HG03520 (cell line): ENCODE data around the gene GTSE1.
"Not testable (repeated sequence)": the region's sequence is repeated elsewhere in the genome, so short reads cannot be mapped to it uniquely, and the experiment has no call there.

Experiments
- ATAC-seq: cut with Tn5 transposase; IDR thresholded peaks from one replicate; pipeline ENCODE4 v1.9.1; 2021; ENCODE audit warnings: mild to moderate bottlenecking, moderate library complexity; ENCODE audit not compliant: unreplicated experiment

The GTSE1 gene, protein sequence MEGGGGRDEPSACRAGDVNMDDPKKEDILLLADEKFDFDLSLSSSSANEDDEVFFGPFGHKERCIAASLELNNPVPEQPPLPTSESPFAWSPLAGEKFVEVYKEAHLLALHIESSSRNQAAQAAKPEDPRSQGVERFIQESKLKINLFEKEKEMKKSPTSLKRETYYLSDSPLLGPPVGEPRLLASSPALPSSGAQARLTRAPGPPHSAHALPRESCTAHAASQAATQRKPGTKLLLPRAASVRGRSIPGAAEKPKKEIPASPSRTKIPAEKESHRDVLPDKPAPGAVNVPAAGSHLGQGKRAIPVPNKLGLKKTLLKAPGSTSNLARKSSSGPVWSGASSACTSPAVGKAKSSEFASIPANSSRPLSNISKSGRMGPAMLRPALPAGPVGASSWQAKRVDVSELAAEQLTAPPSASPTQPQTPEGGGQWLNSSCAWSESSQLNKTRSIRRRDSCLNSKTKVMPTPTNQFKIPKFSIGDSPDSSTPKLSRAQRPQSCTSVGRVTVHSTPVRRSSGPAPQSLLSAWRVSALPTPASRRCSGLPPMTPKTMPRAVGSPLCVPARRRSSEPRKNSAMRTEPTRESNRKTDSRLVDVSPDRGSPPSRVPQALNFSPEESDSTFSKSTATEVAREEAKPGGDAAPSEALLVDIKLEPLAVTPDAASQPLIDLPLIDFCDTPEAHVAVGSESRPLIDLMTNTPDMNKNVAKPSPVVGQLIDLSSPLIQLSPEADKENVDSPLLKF

DNA sequence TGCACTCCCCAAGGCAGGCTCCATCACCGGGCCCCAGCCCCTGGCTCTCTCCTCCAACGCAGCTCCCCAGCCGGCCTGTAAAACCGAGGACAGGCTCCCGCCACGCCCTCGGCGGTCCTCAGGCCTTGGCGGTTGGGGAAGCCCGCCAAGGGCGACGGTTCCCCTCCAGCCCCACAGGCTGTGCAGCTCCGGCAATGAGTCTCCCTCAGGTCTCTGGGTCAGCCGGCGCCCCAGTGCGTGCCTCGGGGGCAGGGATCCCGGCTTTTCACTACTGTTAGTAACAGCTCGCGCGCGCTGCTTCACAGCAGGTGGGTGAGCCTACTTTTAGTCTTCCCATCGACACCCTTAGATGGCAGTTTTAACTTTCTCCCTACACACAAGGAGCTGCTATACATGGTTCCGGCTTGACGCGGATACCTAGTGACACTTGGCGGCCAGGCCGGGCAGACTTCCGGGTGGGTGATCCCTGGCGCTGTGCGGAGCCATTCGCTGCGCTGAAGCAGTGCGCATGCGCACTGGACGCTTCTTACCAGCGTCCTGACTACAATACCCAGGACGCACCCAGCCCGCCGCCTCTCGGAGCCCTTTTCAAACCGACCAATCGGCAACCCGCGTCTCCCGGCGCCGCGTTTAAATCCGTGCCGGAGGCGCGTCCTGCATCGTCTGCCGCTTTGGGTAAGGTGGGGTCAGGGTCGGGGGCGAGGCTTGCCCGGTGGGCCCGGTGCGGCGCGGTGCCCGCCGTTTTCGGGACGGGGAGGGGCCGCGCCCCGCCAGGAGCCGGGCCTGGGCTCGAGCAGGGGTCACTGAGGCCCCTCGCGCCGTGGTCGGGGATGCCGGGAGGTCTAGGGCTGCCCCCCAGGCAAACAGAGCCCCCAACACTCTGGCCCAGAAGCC, at the start of gene GTSE1:
TSS of gene GTSE1 (plus strand) at position 614 of the 894 bp plus-strand sequence. CDS start 531 bp downstream, outside the sequence.
- peak; percentile 79 for ATAC-seq

DNA sequence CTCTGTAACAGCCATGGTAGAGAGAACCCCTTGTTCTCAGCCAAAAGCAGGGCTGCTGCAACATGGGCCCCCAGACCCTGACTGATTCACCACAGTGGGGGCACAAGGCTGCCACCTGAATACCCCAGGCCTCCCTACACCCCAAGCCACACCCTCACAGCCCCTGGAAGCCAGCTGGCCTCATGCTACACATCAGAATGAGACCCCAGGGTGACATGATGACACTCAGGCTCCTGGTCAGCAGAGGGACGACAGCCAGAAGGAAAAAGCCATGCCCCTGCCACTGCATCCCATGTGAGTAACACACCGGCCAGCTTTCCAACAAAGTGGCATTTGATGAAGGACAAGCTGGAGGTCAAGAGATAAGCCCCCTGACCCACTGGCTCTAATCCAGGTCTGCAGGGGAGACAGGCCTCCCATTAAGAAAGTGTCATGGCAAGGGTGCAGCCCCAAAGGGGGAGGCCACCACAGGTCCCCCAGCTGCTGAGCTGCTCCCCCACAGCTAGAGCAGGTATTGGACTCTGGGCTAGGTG, 49.2 kb upstream of the GTSE1 start:
- ATAC-seq = no peak

DNA sequence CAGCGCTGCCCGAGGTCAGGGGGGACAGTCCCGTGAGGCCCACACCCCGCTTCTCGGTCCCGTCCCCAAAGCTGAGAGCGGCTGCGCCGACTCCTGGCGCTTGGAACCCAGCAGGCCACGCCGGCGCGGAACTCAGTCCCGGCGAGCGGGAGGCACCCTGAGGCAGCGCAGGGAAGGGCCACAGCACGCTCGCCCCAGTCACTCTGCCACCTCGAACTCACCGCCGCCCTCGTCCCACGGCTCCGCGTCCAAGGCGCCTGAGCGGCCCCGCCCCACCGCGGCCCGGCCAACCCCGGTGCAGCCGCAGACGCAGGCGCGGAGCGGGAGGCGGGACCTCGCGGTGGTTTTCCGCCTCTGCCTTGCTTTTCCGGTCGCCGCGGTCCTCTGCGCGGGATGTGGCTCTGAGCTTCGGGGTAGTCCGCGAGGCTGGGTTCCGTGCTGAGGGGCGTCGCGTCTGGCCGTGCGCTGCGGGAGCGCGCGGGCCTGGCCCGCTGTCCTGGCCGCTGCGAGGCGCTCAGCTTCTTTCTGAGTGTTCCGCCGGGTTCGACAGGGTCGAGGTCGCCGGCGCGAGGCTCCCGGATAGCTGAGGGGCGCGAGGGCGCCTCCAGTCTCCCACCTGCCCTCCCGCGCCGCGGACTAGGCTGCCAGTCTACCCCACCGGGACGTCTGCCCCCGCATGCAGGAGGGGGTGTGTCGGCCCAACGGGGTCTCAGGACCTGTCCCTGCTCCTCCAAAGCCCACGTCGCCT, 46.5 kb upstream of the GTSE1 start, which contains the start of gene CDPF1:
TSS of gene CDPF1 (minus strand) at position 259 of the 748 bp plus-strand sequence. CDS start 2,009 bp downstream, outside the sequence.
- ATAC-seq = peak; percentile 71

DNA sequence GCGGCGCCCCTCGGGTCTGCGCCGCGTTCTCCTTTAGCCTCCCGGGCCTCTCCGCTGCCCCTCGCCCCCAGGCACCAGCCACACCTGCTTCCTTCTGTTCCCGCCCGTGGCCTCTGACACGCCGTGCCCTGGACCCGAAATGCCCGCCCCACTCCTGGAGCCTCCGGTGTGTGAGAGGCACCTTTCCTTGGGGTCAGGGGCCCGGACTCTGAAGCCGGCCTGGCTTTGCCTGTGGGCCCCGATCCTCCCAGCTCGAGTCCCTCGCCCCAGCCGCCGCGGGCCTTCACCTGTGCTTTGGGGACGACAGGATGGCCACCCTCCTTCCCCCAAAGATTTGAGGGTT, 45.9 kb upstream of the GTSE1 start:
- ATAC-seq = no peak

DNA sequence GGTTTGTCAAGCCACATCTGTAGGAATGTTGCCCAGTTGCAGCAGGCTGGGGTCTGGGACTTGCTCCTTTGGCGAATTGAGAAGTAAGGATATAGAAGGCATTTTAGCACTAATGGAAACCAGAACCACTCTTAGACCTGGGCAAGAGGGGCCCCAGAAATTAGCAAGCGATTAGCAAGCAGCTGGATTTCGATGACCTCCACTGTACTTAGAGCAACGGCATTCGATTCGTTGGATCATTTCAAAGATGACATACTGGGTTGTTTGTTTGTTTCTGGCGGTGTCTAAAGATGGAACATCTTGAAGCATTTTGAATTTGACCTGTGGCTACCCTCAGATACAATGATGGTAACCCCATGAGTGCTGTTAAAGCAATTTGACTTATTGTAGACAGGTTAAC, 45.4 kb upstream of the GTSE1 start:
- no peak for ATAC-seq

DNA sequence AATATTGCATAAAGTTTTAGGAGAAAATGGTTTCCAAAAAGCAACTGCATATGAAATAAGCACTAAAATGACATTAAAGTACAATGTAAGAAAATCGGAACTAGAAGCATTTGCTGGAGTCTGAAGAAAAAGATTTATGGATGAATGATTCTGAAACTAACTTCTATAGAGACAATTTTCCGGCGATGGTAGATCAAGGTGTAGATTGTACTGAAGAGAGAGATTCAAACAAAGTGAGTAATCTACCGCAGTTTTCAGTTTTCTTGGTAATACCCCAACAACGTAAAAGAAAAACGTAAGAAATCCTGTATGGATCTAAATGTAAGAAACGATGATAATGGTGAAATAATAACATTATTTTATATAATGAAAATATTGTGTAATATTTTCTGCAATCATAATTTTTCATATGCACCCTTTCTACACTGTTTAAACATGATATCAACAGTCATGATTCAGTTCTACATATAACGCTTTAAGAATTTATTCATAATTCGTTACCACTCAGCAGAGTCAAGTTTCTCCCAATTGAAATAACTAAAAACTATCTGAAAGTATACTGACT, 44.8 kb upstream of the GTSE1 start:
- ATAC-seq = no peak

DNA sequence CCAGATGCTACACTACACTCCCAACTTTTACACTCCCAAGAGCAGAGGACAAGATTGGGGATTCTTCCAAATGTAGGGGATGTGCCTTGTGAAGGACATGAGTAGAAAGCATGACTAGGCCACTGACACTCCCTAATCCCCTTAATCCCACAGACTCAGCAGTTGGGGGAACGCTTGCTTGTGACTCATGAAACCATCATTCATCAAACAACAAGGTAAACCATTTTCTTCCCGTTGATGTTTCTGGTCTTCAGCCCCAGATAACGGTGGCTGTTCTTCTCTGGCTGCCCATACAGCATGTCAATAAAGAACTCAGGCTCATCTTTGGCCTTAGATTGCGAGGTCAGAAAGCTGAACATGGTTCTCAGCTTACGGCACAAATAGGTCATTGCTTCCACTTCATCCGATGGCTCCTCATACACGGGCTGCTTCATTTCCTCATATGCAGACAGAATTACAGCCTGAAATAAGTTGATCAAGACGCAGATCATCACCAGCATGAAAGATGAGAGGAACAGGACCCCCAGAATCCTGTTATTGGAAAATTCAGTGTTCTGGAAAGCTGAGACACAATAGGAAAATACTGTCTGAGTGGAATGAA, 40.2 kb upstream of the GTSE1 start:
- ATAC-seq = no peak

DNA sequence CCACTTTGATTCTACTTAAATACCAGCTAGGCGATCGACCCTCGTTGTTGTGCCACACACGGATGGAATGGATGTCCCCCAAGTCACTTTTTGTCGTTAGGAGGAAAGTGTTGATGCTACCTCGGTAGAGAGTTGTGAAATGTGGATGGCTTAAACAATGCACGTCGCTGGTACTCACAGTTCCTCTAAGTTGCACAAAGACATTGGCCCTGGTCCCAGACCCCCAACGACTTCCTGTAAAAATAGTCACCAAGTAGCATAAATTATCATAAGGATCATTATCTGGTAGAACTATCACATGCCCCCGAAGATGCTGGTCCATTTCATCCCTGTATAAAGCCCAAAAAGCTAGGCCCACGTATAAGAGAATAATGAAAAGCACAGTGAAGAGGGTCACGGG, 37.3 kb upstream of the GTSE1 start:
- ATAC-seq = no peak

DNA sequence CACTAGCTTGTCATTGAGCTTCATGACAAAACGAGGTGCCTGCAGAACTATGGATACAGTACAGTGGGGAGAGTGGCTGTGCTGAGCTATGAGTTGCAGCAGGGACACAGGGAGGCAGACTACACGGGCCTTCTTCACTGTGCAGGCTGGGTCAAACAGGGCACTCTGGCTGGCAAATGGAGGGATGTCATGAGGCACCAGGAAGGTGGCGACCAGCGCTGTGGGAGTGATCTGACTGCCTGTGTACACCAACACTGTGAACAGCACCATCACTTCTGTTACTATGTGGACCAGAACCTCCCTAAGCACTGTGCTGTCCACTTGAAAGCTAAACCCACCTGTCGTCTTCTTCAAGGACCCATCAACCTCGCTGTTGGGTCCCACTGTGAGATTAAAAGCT, 36.6 kb upstream of the GTSE1 start:
- no peak for ATAC-seq

DNA sequence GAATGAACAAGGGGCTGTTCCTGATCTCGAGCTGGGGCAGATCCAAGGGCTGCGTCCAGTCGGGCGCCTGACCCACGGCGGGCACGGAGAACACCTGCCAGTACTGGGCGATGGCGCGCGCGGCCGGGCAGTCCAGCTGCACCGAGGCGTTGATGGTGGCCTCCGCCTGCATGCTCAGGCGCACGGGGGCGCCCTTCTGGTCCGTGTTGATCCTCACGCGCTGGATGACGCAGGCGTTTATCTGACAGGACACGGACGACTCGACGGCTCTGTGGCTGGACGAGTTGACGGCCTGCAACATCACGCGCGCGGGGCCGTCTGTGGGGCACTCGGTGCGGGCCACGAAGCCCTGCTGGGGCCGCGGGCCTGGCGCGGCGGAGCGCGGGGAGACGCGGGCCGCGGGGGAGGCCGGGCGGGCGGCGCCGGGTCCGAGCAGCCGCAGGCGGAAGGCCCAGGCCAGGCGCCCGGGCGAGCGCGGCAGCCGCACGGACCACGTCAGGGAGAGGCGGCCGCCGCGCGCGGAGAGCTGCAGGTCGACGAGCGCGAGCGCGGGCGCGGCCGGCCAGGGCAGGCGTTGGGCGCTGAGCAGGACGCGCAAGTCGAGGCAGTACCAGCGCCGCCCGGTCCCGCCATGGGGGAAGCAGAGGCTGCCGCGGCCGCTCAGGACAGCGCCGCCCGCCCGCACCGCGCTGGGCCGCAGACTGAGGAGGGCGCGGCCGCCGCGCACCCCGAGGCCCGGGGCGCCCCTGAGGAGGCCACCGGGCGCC, 34.0 kb upstream of the GTSE1 start:
- no peak for ATAC-seq

DNA sequence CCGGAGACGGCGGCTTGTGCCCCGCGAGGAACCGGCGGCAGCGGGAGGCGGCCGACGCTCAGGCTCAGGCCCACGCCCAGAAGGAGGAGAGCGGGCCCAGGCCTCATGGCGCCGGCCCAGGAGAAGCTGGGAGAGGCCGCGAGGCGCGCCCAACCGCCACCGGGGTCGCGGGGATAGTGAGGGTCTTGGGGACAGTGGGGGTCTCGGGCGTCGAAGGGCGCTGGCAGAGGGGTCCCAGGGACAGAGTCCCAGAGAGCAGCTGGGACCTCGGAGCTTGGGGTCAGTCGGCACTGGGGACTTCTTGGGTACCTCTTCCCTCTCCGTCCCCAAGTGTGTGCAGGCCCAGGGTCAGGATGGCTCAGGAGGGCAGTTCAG, 33.5 kb upstream of the GTSE1 start, which contains the start of gene PKDREJ:
TSS of gene PKDREJ (minus strand) at position 128 of the 375 bp plus-strand sequence. CDS start at position 107, 21 bp downstream.
- ATAC-seq = no peak

DNA sequence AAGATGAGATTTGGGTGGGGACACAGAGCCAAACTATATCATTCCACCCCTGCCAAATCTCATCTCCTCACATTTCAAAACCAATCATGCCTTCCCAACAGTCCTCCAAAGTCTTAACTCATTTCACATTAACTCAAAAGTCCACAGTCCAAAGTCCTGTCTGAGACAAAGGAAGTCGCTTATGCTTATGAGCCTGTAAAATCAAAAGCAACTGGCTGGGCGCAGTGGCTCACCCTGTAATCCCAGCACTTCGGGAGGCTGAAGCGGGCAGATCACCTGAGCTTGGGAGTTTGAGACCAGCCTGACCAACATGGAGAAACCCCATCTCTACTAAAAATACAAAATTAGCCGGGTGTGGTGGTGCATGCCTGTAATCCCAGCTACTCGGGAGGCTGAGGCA, 32.1 kb upstream of the GTSE1 start:
- not testable (repeated sequence) for ATAC-seq

DNA sequence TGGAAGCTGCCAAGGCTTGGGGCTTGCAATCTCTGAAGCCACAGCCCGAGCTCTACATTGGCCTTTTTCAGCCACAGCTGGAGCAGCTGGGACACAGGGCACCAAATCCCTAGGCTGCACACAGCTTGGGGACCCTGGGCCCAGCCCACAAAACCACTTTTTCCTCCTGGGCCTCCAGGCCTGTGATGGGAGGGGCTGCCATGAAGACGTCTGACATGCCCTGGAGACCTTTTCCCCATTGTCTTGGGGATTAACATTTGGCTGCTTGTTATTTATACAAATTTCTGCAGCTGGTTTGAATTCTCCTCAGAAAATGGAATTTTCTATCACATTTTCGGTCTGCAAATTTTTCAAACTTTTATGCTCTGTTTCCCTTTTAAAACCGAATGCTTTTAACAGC, 31.0 kb upstream of the GTSE1 start:
- ATAC-seq = not testable (repeated sequence)

DNA sequence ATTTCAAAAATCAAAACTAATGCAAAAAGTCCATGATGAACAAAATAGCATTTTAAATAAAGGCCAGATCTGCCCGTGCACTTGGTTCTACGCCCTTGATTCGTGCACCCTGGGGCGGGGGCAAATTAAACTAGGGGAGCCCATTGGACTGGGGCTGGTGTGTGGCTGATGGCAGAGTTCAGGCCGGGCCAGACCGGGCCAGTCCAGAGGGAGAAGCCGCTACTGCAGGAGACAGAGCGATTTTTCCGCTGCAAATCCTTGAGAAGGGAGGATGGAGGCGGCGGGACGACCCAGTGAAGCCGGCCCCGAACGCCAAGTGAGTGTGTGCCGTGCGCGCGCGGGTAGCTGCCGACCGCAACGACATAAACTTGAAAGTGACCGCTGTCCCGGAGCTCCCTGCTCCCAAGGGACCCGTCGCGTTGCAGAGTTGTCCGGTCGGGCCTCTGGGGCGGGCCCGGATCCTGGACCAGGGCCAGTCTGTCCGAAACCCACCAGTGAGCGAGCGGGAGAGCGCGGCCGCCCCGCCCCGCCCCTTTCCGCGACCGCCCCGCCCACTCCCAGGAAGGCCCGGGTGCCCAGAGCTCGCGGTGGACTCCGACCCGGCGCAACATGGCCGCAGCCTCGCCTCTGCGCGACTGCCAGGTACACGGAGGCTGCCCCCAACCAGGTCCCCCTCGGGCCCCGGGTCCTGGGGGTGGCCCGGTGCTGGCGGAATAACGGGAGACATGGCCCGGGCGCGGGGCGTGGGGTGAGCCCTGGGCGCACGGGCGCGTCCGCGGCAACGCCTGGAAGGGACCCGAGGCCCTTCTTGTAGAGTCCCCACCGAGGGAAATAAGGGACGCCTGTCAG, 29.0 kb upstream of the GTSE1 start, which contains the start of gene TTC38:
TSS of gene TTC38 (plus strand) at position 578 of the 849 bp plus-strand sequence. CDS start at position 610, 32 bp downstream.
- peak; percentile 50 for ATAC-seq

DNA sequence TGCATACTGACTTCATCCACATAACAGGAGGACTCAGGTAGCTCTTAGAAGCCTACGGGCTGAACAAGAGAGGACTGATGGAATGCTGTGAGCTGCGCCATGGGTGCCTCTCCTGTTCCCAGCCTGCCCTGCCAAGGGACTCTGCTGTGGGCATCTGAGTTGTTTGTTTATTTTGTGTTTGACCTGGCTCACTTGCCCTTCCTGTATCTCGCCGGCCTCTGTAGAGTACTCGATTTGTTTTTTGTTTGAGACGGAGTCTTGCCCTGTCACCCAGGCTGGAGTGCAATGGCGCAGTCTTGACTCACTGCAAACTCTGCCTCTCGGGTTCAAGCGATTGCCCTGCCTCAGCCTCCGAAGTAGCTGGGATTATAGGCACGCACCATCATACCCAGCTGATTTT, 27.1 kb upstream of the GTSE1 start:
- ATAC-seq = no peak

DNA sequence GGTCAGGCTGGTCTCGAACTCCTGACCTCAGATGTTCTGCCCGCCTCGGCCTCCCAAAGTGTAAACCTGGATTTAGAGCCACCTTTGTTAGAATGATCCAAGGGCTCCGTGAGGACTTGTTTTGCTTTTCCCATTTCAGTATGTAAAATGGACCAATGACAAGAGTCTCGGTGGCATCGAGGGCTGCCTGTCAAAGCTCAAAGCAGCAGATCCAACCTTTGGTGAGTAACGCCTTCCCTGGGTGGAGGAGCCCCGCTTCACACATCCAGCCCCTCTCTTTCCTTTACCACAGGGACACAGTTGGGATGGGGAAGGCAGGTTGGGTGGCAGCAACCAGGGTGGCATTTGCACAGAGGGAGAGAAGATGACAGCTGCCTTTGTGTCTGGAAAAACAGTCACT, 24.5 kb upstream of the GTSE1 start:
- no peak for ATAC-seq

DNA sequence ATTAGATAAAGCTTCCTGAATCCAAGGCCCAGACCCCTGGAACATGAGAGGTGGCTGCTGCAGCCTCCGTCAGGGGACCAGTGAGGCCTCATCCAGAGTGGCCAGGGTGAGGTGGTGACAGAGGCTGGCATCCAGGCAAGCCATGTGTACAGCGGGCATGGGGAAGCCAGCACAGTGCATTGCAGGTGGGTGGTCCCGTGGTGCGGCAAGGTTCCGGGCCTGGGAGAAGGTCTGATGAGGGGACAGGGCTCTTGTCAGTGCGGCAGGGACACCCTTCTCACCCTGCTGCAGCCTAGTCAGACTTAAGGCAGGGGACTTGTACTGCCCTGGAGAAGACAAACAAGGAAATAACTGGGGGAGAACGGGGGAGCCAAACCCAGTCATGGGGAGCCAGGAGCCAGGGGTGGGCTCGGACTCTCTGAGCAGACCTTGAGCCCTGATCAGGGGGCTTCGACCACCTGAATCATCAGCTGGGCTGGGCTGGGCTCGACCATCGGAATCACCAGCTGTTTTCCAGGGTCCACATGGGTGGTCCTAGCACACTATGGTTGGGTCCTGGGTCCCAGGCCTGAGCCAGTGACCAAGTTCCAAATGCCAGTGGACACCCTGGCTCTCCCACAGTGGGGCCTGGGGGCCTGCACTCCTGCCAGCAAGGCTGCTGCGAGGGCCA, 23.8 kb upstream of the GTSE1 start:
- ATAC-seq = no peak
